HUES6 (cell line): Measurements from ENCODE around the gene SH2D1A.
"Not testable (repeated sequence)": the region's sequence is repeated elsewhere in the genome, so short reads cannot be mapped to it uniquely, and the experiment has no call there.

Source experiments
- H3K27ac ChIP-seq: 2 replicates; pipeline ENCODE4 v1.7.0; 2013; ENCODE audit warnings: low read depth, mild to moderate bottlenecking, low read length, inconsistent platforms
- H3K27me3 ChIP-seq: 2 replicates; pipeline ENCODE4 v1.6.1; 2013; ENCODE audit warnings: low read length; ENCODE audit not compliant: control insufficient read depth, insufficient read depth
- H3K36me3 ChIP-seq: 2 replicates; pipeline ENCODE4 v1.6.1; 2013; ENCODE audit warnings: low read length; ENCODE audit not compliant: control insufficient read depth, insufficient read depth
- H3K4me1 ChIP-seq: 2 replicates; pipeline ENCODE4 v1.6.1; 2013; ENCODE audit warnings: low read length; ENCODE audit not compliant: control insufficient read depth, insufficient read depth
- H3K4me3 ChIP-seq: 2 replicates; pipeline ENCODE4 v1.5.1; 2013; ENCODE audit warnings: low read depth, low read length
- H3K9ac ChIP-seq: one replicate; pipeline ENCODE4 v1.6.1; 2013; ENCODE audit warnings: mild to moderate bottlenecking, low read length
- H3K9me3 ChIP-seq: 2 replicates; pipeline ENCODE4 v1.6.1; 2013; ENCODE audit warnings: low read depth, low read length; ENCODE audit not compliant: control insufficient read depth, insufficient read depth

Gene SH2D1A

DNA sequence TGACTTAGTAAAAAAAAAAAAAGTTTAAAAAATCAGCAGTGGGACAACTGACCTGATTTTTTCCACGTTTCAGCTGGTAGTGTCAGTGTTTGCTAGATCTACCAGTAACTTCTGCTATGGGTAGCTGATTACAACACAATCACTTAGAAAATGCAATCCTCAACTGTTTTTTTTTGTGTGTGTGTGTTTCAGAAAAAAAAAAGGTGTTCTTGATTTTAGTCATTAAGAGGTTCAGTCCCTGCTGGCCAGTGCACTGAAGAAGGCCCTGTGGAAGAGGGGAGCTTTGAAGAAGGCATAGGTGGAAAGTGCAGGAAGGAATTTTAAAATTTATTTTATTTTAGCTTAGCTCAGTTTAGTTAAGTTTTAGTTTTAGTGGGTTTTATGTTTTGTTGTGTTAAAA is 46.9 kb downstream of the SH2D1A start:
- H3K4me3 ChIP-seq, result no peak overlapping the region
- H3K36me3 ChIP-seq, result no peaks in the 10 kb centered on the region
- H3K9me3 ChIP-seq, result no peaks in the 10 kb centered on the region
- peaks cover 4% of the 10 kb centered on the region; the same call in 1 of the 2 replicates for H3K27me3 ChIP-seq
- H3K9ac ChIP-seq, result no peak overlapping the region
- H3K27ac ChIP-seq, result no peak overlapping the region
- H3K4me1 ChIP-seq, result no peaks in the 10 kb centered on the region

DNA sequence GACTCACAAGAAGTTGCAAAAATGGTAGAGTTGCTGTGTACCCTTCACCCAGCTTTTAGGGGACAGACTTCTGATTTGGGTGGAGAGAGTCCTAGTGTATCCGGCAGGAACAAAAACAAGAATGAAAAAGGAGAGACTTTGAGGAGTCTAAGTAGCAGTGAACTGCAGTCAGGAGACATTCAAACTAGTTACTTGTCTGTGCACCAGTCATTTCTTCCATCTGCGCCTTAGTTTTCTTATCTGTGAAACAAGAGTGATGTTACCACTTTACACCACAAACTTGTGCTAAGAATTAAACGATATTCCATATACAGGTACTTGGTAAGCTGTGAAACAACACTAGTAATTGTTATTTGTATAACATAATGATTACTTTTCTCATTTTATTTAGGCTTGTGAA is 47.3 kb downstream of the SH2D1A start:
- Histone ChIP-seq H3K9ac (no peak overlapping the region), H3K9me3 (no peaks in the 10 kb centered on the region), H3K27me3 (peaks cover 4% of the 10 kb centered on the region; the same call in 1 of the 2 replicates), H3K4me3 (no peak overlapping the region), H3K4me1 (no peaks in the 10 kb centered on the region), H3K27ac (no peak overlapping the region), H3K36me3 (no peaks in the 10 kb centered on the region)

DNA sequence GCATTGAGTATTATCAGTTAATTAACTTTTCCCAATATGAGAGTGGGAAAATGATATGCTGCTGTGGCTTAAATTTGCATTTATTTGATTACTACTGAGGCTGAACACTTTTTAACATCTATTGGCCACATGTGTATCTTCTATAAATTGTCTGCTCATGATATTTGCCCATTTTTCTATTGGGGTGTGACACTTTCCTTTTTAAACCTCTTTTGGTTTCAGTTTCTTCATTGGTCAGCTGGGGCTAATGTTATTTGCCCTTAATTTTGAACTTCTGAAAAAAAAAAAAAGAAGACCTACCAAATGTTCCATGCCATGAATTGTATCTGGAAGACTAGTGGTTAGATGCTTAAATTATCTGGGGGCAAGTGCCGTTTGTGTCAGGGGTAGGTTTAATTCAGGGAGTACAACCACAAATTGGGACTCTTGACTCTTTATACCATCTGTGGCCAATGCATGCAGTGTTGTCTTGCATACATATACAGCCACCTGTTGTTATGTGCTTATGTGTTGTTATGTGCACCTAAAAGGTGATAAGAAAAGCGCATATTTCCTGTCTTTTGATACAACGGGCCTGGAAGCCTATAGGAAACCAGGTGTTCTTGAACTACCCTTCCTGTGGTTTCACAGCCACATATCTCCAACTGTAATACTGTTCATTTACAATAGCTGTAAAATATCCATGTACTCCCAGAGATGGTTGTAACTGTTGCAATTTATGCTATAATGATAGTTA is 49.0 kb downstream of the SH2D1A start:
- no peaks in the 10 kb centered on the region for H3K36me3 ChIP-seq
- H3K9me3 ChIP-seq, result no peaks in the 10 kb centered on the region
- no peaks in the 10 kb centered on the region for H3K4me1 ChIP-seq
- H3K4me3 ChIP-seq, result no peak overlapping the region
- H3K9ac ChIP-seq, result no peak overlapping the region
- no peak overlapping the region for H3K27ac ChIP-seq
- peaks cover 4% of the 10 kb centered on the region; the same call in 1 of the 2 replicates for H3K27me3 ChIP-seq

DNA sequence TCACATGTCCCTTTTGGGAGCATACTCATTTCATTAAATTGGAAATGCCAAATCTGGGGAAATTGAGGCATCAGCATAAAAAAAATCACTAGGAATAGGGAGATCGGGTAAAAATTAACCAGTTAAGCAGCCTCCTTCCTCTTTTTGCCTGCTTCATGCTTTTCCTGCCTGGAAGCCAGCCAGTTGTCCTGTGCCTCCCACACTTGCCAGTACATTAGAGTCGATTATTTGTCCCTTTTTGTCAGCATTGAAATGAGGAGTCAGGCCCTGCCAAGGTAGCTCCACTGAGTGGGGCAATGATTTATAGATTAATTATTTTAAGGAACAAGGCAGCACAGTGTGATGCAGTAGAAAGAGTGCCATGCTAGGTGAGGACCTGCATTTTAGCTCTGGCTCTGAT is 55.3 kb downstream of the SH2D1A start:
- H3K27me3 ChIP-seq, result peaks cover 9% of the 10 kb centered on the region; the same call in 1 of the 2 replicates
- no peaks in the 10 kb centered on the region for H3K9me3 ChIP-seq
- no peak overlapping the region for H3K27ac ChIP-seq

DNA sequence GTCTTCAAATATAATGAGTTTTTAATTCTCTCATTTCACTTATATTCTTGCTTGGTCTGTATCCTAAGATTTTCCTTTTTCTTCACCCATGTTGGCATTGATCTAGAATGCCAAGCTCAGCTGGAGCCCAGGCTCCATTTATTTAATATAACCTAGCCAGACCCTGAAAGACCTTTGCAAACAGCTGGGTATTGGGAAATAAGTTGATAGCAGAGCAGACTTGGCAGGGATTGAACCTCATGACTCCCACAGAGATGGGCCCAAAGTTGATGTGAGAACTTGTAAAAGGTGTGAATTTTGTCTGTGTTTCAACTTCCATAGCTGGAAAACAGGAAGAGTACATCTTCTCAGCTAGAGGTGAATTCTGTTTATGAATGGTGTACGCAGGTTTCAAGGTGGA is 59.5 kb downstream of the SH2D1A start:
- Histone ChIP-seq H3K27ac (no peak overlapping the region), H3K4me3 (no peak overlapping the region), H3K9ac (no peak overlapping the region), H3K4me1 (no peaks in the 10 kb centered on the region), H3K36me3 (no peaks in the 10 kb centered on the region), H3K9me3 (no peaks in the 10 kb centered on the region), H3K27me3 (peaks cover 9% of the 10 kb centered on the region; the same call in 1 of the 2 replicates)

More for the DNA sequence above, 55.3 kb downstream of the SH2D1A start:
- Histone ChIP-seq H3K4me1 (no peaks in the 10 kb centered on the region), H3K9ac (no peak overlapping the region), H3K36me3 (no peaks in the 10 kb centered on the region), H3K4me3 (no peak overlapping the region)

DNA sequence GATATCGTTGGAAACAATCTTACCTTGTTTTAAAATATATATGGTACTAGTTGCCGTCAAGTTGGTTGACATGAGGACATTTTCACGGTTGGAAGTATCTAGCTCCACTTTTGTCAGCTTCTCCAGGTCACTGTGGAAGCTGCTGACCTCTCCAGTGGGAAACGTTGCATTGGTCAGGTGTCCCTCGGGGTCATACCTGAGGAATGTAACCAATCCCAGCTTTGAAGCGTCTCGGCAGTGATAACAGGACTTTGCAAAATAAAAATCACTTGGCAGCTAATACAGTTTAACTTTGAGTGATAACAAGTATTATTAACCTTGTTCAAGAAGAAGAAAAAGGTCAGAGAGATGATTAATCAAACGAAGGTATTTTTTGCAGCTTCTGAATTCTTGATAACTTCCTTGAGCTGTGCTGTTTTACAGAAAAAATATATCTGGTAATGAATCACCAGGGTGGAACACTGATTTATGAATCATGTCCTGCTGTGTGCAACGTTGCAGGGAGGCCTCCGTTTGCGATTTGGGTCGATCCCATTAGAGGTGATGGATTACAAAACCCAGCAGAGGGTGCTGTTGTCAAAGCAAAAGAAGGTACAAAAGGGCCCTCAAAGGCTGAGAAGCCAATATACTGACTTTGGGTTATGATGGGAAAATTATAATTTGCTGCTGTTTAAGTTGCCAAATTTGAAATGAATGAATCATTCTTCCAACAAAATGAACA is 60.1 kb downstream of the SH2D1A start:
- Histone ChIP-seq H3K36me3 (no peaks in the 10 kb centered on the region), H3K27me3 (peaks cover 9% of the 10 kb centered on the region; the same call in 1 of the 2 replicates), H3K4me3 (no peak overlapping the region), H3K4me1 (no peaks in the 10 kb centered on the region), H3K9me3 (no peaks in the 10 kb centered on the region), H3K9ac (no peak overlapping the region), H3K27ac (no peak overlapping the region)

DNA sequence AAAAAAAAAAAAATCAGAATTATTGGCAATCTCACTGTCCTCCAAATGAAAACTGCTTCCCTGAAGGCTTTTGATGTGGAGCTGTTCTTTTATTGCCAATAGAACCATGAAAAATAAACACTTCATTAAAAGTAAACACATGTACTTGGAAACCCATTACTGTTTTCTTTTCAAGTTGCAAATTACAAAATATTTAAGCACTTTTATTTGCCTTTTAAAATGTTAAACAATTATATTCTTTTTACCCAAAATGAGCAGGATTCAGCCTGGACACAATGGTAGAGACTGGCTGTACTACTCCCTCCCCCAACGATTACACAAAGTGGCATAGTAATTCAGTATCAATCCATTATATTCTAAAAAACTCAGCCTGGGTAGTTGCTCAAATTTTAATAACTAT is 60.9 kb downstream of the SH2D1A start:
- Histone ChIP-seq H3K27ac (no peak overlapping the region), H3K9me3 (no peaks in the 10 kb centered on the region), H3K4me1 (no peaks in the 10 kb centered on the region), H3K9ac (no peak overlapping the region), H3K4me3 (no peak overlapping the region), H3K36me3 (no peaks in the 10 kb centered on the region), H3K27me3 (peaks cover 9% of the 10 kb centered on the region; the same call in 1 of the 2 replicates)

DNA sequence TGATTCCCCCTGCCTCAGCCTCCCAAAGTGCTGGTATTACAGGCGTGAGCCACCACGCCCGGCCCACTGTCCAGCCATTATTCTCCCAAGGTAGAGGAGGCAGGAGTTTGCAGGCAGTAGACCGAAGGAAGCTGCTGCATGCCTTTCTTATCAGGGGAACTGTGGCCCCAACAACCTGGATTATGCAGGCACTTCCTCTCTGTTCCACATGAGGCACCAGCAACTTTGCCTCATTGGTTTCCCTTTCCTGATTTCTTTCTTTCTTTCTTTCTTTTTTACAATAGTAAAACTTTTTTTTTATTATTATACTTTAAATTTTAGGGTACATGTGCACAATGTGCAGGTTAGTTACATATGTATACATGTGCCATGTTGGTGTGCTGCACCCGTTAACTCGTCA is 62.0 kb downstream of the SH2D1A start:
- not testable (repeated sequence) for H3K9ac ChIP-seq, H3K27me3 ChIP-seq, H3K27ac ChIP-seq

DNA sequence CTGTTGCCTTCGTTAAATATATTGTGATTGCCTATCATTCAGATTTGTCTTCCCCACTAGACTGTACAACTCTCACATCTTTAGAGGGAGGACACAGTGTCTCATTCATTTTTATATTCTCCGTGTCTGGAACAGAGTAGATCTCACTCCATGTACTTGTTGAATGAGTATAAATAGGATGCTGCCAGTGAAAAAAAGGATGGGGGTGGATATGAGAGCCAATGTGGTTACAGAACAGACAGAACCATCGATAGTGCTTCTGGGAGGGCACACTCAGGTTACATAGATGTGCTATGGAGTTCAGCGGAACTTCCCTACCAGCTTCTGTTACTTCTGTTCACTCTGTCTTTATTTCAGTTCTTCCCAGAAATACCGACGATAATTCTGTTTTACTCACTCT is 66.9 kb downstream of the SH2D1A start:
- H3K9me3 ChIP-seq, result no peaks in the 10 kb centered on the region
- no peak overlapping the region for H3K4me3 ChIP-seq
- H3K9ac ChIP-seq, result no peak overlapping the region
- no peaks in the 10 kb centered on the region; the same call in 1 of the 2 replicates for H3K27me3 ChIP-seq
- H3K27ac ChIP-seq, result no peak overlapping the region
- H3K4me1 ChIP-seq, result no peaks in the 10 kb centered on the region
- no peaks in the 10 kb centered on the region for H3K36me3 ChIP-seq

More for the DNA sequence above, 62.0 kb downstream of the SH2D1A start:
- H3K9me3 ChIP-seq, H3K36me3 ChIP-seq, H3K4me3 ChIP-seq, H3K4me1 ChIP-seq: not testable (repeated sequence)

DNA sequence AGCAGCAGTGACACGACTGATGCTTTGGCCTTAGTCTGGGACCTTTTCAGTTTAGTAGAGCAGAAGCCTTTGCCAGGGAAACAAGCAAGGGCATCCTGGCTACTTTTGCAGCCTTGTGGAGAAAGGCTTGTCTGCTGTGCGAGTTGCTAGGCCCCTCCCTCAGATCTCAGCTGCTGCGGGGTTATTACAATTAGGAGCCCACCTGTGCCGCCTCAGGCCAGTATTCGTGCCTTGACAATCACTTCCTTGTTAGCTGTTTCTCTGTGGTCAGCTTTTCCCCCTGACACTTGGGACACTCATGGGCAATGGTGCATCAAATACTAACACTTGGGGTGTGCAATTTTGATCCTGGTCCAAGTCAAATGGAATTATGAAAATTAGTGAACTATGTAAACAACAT is 67.9 kb downstream of the SH2D1A start:
- Histone ChIP-seq H3K4me1 (peaks cover 1% of the 10 kb centered on the region; the same call in 1 of the 2 replicates), H3K36me3 (no peaks in the 10 kb centered on the region), H3K27me3 (no peaks in the 10 kb centered on the region; the same call in 1 of the 2 replicates), H3K27ac (no peak overlapping the region), H3K9ac (no peak overlapping the region), H3K4me3 (no peak overlapping the region), H3K9me3 (no peaks in the 10 kb centered on the region)

DNA sequence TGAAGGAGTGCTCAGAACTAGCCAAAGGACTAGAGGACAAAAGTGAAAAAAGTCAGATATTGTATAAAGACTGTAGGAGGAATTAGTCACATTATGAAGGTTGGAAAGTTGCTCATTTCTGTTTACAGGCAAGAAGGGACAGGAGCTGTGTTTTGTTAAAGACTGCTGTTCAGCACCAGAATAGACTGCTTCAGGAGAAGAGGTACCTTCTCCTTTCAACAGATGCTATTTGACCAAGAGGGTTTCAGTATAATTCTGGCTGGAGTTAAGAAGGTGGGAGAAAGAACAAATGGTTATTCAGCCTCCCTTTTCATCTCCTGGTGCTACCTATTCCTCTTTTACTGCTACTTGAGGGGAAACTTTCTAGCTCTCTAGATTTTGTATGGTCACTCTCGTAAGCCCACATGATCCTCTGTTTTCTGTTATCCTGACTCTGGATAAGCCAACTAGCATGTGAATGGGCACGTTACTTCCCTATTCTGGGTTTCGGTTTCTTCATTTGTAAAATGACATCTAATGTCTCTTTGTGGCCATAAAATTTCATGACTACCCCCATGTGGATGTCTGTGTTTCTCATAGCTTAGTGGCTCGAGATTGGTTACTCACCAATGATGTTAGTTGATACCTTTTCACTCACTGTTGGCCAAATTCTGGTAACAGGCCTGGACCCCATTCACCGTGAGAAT is 68.9 kb downstream of the SH2D1A start:
- Histone ChIP-seq H3K9me3 (no peaks in the 10 kb centered on the region), H3K36me3 (no peaks in the 10 kb centered on the region), H3K4me1 (peaks cover 11% of the 10 kb centered on the region), H3K27ac (no peak overlapping the region), H3K9ac (no peak overlapping the region), H3K27me3 (no peaks in the 10 kb centered on the region; the same call in 1 of the 2 replicates), H3K4me3 (no peak overlapping the region)
